ENCODE results near the gene MYBBP1A.
"Not testable (repeated sequence)": the region's sequence is repeated elsewhere in the genome, so short reads cannot be mapped to it uniquely, and the experiment has no call there.

DNA sequence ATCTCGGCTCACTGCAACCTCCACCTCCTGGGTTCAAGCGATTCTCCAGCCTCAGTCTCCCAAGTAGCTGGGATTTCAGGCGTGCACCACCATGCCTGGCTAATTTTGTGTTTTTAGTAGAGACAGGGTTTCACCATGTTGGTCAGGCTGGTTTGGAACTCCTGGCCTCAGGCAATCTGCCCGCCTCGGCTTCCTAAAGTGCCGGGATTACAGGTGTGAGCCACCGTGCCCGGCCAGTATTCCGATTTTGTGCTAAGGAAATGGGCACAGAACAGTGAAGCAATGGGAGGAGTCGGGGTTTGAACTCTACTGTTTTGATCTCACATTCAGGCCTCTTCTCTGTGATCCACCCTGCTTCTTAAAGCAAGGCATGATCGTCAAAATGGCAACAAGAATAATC lies 49.6 kb upstream of the MYBBP1A start:
- not testable (repeated sequence) for TF ChIP-seq CTCF (IDR thresholded peaks at IDR 0.05); POLR2AphosphoS5 (IDR thresholded peaks at IDR 0.05; ENCODE audit: insufficient read depth in 1 of 2, low read depth in 1 of 2)
